ENCODE measurements around the gene SEC14L5. TPM values are rescaled to one million over a fixed set of nuclear protein-coding genes. Genes with fewer than 3 reads are reported as not detected.

The SEC14L5 gene
- total RNA-seq, 2 experiments from 2014 or later: 0.07 TPM; not detected in 1

GRCh38 chr16:5062790-5063765 is 104.9 kb downstream of the SEC14L5 start:
- H3K9me3 Mint-ChIP-seq: no peaks in the 10 kb centered on the region
- intact Hi-C loops (cut with micrococcal nuclease): no loop called here

GRCh38 chr16:5064915-5065314 is 106.8 kb downstream of the SEC14L5 start:
- DNase-seq (no peak), ATAC-seq (no peak)
- Mint-ChIP-seq H3K36me3 (ENCODE audit: low read depth) (no peaks in the 10 kb centered on the region), H3K27me3 (no peaks in the 10 kb centered on the region), H3K27ac (no peak overlapping the region), H3K9me3 (no peaks in the 10 kb centered on the region), H3K4me1 (ENCODE audit: low read depth) (no peaks in the 10 kb centered on the region), H3K4me3 (no peak overlapping the region)
- CTCF ChIA-PET: interaction anchor here (1.6 kb wide), 1 partner anchor 9 kb away, joined by 4 read pairs; no protein-coding TSS in a partner anchor
- POLR2A ChIA-PET: interaction anchor here (1.1 kb wide), 1 partner anchor 32 kb away, joined by 3 read pairs; no protein-coding TSS in a partner anchor
- intact Hi-C loops (cut with micrococcal nuclease): no loop called here
- no peak for TF ChIP-seq CTCF (IDR thresholded peaks at IDR 0.05)

More at GRCh38 chr16:5062790-5063765, 104.9 kb downstream of the SEC14L5 start:
- no peak for DNase-seq
- no peak overlapping the region for H3K4me3 Mint-ChIP-seq
- TF ChIP-seq CTCF (IDR thresholded peaks at IDR 0.05): no peak
- H3K36me3 Mint-ChIP-seq (ENCODE audit: low read depth): no peaks in the 10 kb centered on the region
- ChIA-PET POLR2A (no interaction called here), CTCF (no interaction called here)
- ATAC-seq: no peak
- H3K27ac Mint-ChIP-seq: no peak overlapping the region
- no peaks in the 10 kb centered on the region for H3K27me3 Mint-ChIP-seq
- no peaks in the 10 kb centered on the region for H3K4me1 Mint-ChIP-seq (ENCODE audit: low read depth)

GRCh38 chr16:5065326-5065725 is 107.2 kb downstream of the SEC14L5 start:
- H3K4me3 Mint-ChIP-seq: no peak overlapping the region
- no peaks in the 10 kb centered on the region for H3K4me1 Mint-ChIP-seq (ENCODE audit: low read depth)
- H3K27ac Mint-ChIP-seq: no peak overlapping the region
- no peaks in the 10 kb centered on the region for H3K9me3 Mint-ChIP-seq
- POLR2A ChIA-PET: interaction anchor here (1.1 kb wide), 1 partner anchor 32 kb away, joined by 3 read pairs; no protein-coding TSS in a partner anchor
- intact Hi-C loops (cut with micrococcal nuclease): no loop called here
- no peak for TF ChIP-seq CTCF (IDR thresholded peaks at IDR 0.05)
- ATAC-seq (no peak), DNase-seq (no peak)
- no peaks in the 10 kb centered on the region for H3K36me3 Mint-ChIP-seq (ENCODE audit: low read depth)
- CTCF ChIA-PET: interaction anchor here (1.6 kb wide), 1 partner anchor 9 kb away, joined by 4 read pairs; no protein-coding TSS in a partner anchor
- H3K27me3 Mint-ChIP-seq: no peaks in the 10 kb centered on the region

GRCh38 chr16:5065813-5066212 is 107.7 kb downstream of the SEC14L5 start, which contains the start of gene C16orf89:
TSS of gene C16orf89 (minus strand) at chr16:5065956. CDS start at chr16:5065908, 48 bp downstream.
- peaks cover 2% of the 10 kb centered on the region for H3K4me1 Mint-ChIP-seq (ENCODE audit: low read depth)
- no peak for ATAC-seq
- TF ChIP-seq CTCF (IDR thresholded peaks at IDR 0.05): no peak
- no peak for DNase-seq
- ChIA-PET CTCF (interaction anchor here (1.6 kb wide), 1 partner anchor 9 kb away, joined by 4 read pairs; no protein-coding TSS in a partner anchor), POLR2A (interaction anchor here (0.7 to 1.1 kb wide), 2 partner anchors 32 to 33 kb away, joined by 3 read pairs; partner anchors contain the start of gene NAGPA)
- no peak within 1 kb of the TSS for H3K27ac Mint-ChIP-seq
- intact Hi-C loops (cut with micrococcal nuclease): no loop called here
- H3K9me3 Mint-ChIP-seq: no peaks in the 10 kb centered on the region
- H3K27me3 Mint-ChIP-seq: no peaks in the 10 kb centered on the region
- H3K36me3 Mint-ChIP-seq (ENCODE audit: low read depth): no peaks in the 10 kb centered on the region
- no peak within 1 kb of the TSS for H3K4me3 Mint-ChIP-seq

GRCh38 chr16:5066511-5066910 is 108.4 kb downstream of the SEC14L5 start:
- intact Hi-C loops (cut with micrococcal nuclease): no loop called here
- DNase-seq: no peak
- no peaks in the 10 kb centered on the region for H3K36me3 Mint-ChIP-seq (ENCODE audit: low read depth)
- ChIA-PET CTCF (no interaction called here), POLR2A (interaction anchor here (0.7 kb wide), 1 partner anchor 32 kb away, joined by 3 read pairs; the partner anchor contains the start of gene NAGPA)
- no peaks in the 10 kb centered on the region for H3K9me3 Mint-ChIP-seq
- TF ChIP-seq CTCF (IDR thresholded peaks at IDR 0.05): no peak
- no peak overlapping the region for H3K4me3 Mint-ChIP-seq
- H3K27me3 Mint-ChIP-seq: no peaks in the 10 kb centered on the region
- H3K27ac Mint-ChIP-seq: no peak overlapping the region
- no peak for ATAC-seq
- peaks cover 9% of the 10 kb centered on the region for H3K4me1 Mint-ChIP-seq (ENCODE audit: low read depth)

Measured in activated CD8-positive, alpha-beta T cell treated with anti-CD3 and anti-CD28 coated beads for 36 hours (primary cell).